HCT116 (cell line): ENCODE results near the gene SESN1. TPM values are rescaled to one million over a fixed set of nuclear protein-coding genes. Genes with fewer than 3 reads are reported as not detected.

Experiments
- ATAC-seq: fragments of 200-7000 bp; cut with Tn5 transposase; 2 replicates; pipeline ENCODE4 v1.9.1; 2020; ENCODE audit warnings: mild to moderate bottlenecking, moderate library complexity
- BruUV-seq: library from RNA; stranded (reverse); fragments of 400-500 nt; replicated peaks from 2 replicates; lab custom pipeline; 2021; lab: Mats Ljungman, UMichigan
- CTCF ChIA-PET: fragments of 300-600 bp; sonication (Branson Sonifier 250); formaldehyde crosslinking; loops from one replicate; lab custom pipeline; 2021; ENCODE audit warnings: antibody characterized with exemption; lab: Charles Lee
- POLR2A ChIA-PET: fragments of 300-600, 350-600 bp; sonication (Branson Sonifier 250); formaldehyde crosslinking; loops from one replicate; lab custom pipeline; 2021; ENCODE audit warnings: antibody characterized with exemption; lab: Charles Lee
- RAD21 ChIA-PET, 2 experiments: fragments of 300-600 bp; sonication (Branson Sonifier 250); formaldehyde crosslinking; loops; one replicate each; lab custom pipeline; 2023; ENCODE audit warnings: low total read pairs in 2 of 2; ENCODE audit not compliant: uncharacterized antibody in 2 of 2, unreplicated experiment in 2 of 2, low non-redundant PET in 1 of 2; lab: Charles Lee
- DNase-seq: peaks from one replicate; pipeline ENCODE4 v3.0.0-alpha.2; 2010; ENCODE audit warnings: low read depth, low spot score
- H2AFZ ChIP-seq: fragments of 200-600 bp; shearing (Covaris generic), sonication (generic); 2 replicates; pipeline ENCODE4 v1.6.1; 2017; ENCODE audit warnings: low read depth, mixed run types, mixed read lengths, antibody characterized with exemption, low read length; ENCODE audit not compliant: poor library complexity, severe bottlenecking
- H3K27ac ChIP-seq: 2 replicates; pipeline ENCODE4 v1.5.1; 2012; ENCODE audit warnings: low read depth, low read length
- H3K27me3 ChIP-seq: fragments of 200-600 bp; sonication (generic); 2 replicates; pipeline ENCODE4 v1.6.1; 2016; ENCODE audit warnings: mixed run types, low read length, mixed read lengths; ENCODE audit not compliant: insufficient read depth
- H3K36me3 ChIP-seq, 2 experiments: fragments of 200-500 bp in 1 of 2; fragments of 200-600 bp in 1 of 2; sonication (Bioruptor generic) in 1 of 2; sonication (generic) in 1 of 2; 2 replicates each; pipeline versions ENCODE4 v1.5.1 to v1.6.1; 2014 to 2016; ENCODE audit warnings: low read length in 2 of 2, inconsistent platforms in 1 of 2, mixed read lengths in 1 of 2, mixed run types in 1 of 2; ENCODE audit not compliant: insufficient read depth in 2 of 2, control insufficient read depth in 1 of 2
- H3K4me1 ChIP-seq, 2 experiments: fragments of 200-600 bp in 1 of 2; sonication (generic) in 1 of 2; 2 replicates each; pipeline versions ENCODE4 v1.5.1 to v1.6.1; 2012 to 2017; ENCODE audit warnings: low read length in 2 of 2, inconsistent platforms in 1 of 2, mild to moderate bottlenecking in 1 of 2, mixed read lengths in 1 of 2, mixed run types in 1 of 2, moderate library complexity in 1 of 2; ENCODE audit not compliant: insufficient read depth in 2 of 2, control insufficient read depth in 1 of 2
- H3K4me2 ChIP-seq: fragments of 200-600 bp; sonication (generic); 2 replicates; pipeline ENCODE4 v1.6.1; 2017; ENCODE audit warnings: mixed run types, low read length, mixed read lengths
- H3K4me3 ChIP-seq, 2 experiments: fragments of 200-600 bp in 1 of 2; sonication (generic) in 1 of 2; replicated peaks in 1 of 2; 2 replicates each; pipeline ENCODE4 v1.5.1; 2011 to 2016; ENCODE audit warnings: low read length in 2 of 2, control low read depth in 1 of 2, low read depth in 1 of 2, mild to moderate bottlenecking in 1 of 2, mixed read lengths in 1 of 2, mixed run types in 1 of 2
- H3K79me2 ChIP-seq: fragments of 200-600 bp; sonication (generic); 2 replicates; pipeline ENCODE4 v1.6.1; 2017; ENCODE audit warnings: mild to moderate bottlenecking, mixed run types, low read length, moderate library complexity, mixed read lengths; ENCODE audit not compliant: insufficient read depth
- H3K9ac ChIP-seq: fragments of 200-600 bp; sonication (generic); 2 replicates; pipeline ENCODE4 v1.6.1; 2016; ENCODE audit warnings: low read length, mixed read lengths
- H3K9me2 ChIP-seq: fragments of 200-600 bp; sonication (generic), shearing (Covaris generic); 2 replicates; pipeline ENCODE4 v1.6.1; 2017; ENCODE audit warnings: mixed run types, mild to moderate bottlenecking, moderate library complexity; ENCODE audit not compliant: insufficient read depth
- H3K9me3 ChIP-seq, 2 experiments: fragments of 200-500 bp in 1 of 2; fragments of 200-600 bp in 1 of 2; sonication (Bioruptor generic) in 1 of 2; sonication (generic) in 1 of 2; 2 replicates each; pipeline ENCODE4 v1.6.1; 2014 to 2017; ENCODE audit warnings: low read length in 2 of 2, mixed read lengths in 2 of 2, inconsistent platforms in 1 of 2, low read depth in 1 of 2, mild to moderate bottlenecking in 1 of 2, mixed run types in 1 of 2, moderate library complexity in 1 of 2; ENCODE audit not compliant: control insufficient read depth in 1 of 2, insufficient read depth in 1 of 2
- H4K20me1 ChIP-seq: fragments of 200-600 bp; sonication (generic), shearing (Covaris generic); 2 replicates; pipeline ENCODE4 v1.6.1; 2017; ENCODE audit warnings: mixed run types, mild to moderate bottlenecking, moderate library complexity; ENCODE audit not compliant: insufficient read depth
- ATF3 ChIP-seq: IDR thresholded peaks from 2 replicates; pipeline ENCODE4 v1.6.1; 2012
- CBX3 ChIP-seq: IDR thresholded peaks from 2 replicates; pipeline ENCODE4 v1.6.1; 2012; ENCODE audit warnings: low read depth
- EZH2phosphoT487 ChIP-seq: fragments of 200-600 bp; IDR thresholded peaks from 2 replicates; pipeline ENCODE4 v1.6.1; 2018; ENCODE audit warnings: antibody characterized with exemption, borderline replicate concordance
- FOSL1 ChIP-seq: IDR thresholded peaks from 2 replicates; pipeline ENCODE4 v1.6.1; 2012; ENCODE audit warnings: low read depth
- TCF7L2 ChIP-seq: IDR thresholded peaks from 2 replicates; pipeline ENCODE4 v1.7.0; 2011; ENCODE audit warnings: borderline replicate concordance, inconsistent platforms; ENCODE audit not compliant: insufficient read depth, insufficient read length; ENCODE audit errors: extremely low read depth
- ZBTB33 ChIP-seq: IDR thresholded peaks from 2 replicates; pipeline ENCODE4 v1.6.1; 2011; ENCODE audit warnings: mild to moderate bottlenecking, low read length, moderate library complexity; ENCODE audit not compliant: insufficient replicate concordance; ENCODE audit errors: extremely low read depth
- ZFX ChIP-seq: fragments of 450-650 bp; IDR thresholded peaks from 2 replicates; pipeline ENCODE4 v1.6.1; 2017
- intact Hi-C: fragments of 100-400 bp; cut with micrococcal nuclease; formaldehyde crosslinking; loops from 2 replicates; pipeline ENCODE4 v1.10.0; 2022
- total RNA-seq: library from RNA; stranded (reverse); gene quantifications from one replicate; pipeline ENCODE4 v1.2.1, GENCODE V29; 2021; ENCODE audit not compliant: unreplicated experiment

The SESN1 gene
- total RNA-seq, 1 experiment from 2014 or later: 9.3 TPM

GRCh38 chr6:109048176-109048575, 46.5 kb downstream of the SESN1 start (continued):
- TF ChIP-seq ZBTB33: no peak
- no peak for TF ChIP-seq ZFX
- no peak for TF ChIP-seq EZH2phosphoT487
- no peak for TF ChIP-seq ATF3
- no peak for TF ChIP-seq FOSL1

GRCh38 chr6:109045493-109045892, 49.2 kb downstream of the SESN1 start:
- POLR2A ChIA-PET: no interaction called here
- no peaks in the 10 kb centered on the region for H3K36me3 ChIP-seq
- no peak for ATAC-seq

More at GRCh38 chr6:109045493-109045892, 49.2 kb downstream of the SESN1 start:
- ChIA-PET RAD21 (no interaction called here), CTCF (no interaction called here)
- H3K27me3 ChIP-seq: no peaks in the 10 kb centered on the region
- H3K27ac ChIP-seq: no peak overlapping the region
- H4K20me1 ChIP-seq: no peaks in the 10 kb centered on the region
- no peaks in the 10 kb centered on the region for H3K9me2 ChIP-seq
- intact Hi-C loops: no loop called here
- DNase-seq: no peak
- H3K9ac ChIP-seq: no peak overlapping the region
- H3K79me2 ChIP-seq: no peaks in the 10 kb centered on the region
- H3K4me2 ChIP-seq: no peak overlapping the region
- no peaks in the 10 kb centered on the region for H3K9me3 ChIP-seq
- TF ChIP-seq TCF7L2 (no peak), CBX3 (no peak)
- H3K4me3 ChIP-seq: no peak overlapping the region
- BruUV-seq: no TSS peak
- H3K4me1 ChIP-seq: no peaks in the 10 kb centered on the region
- no peak overlapping the region for H2AFZ ChIP-seq
